Left lobe of liver (tissue), 2 donors: ENCODE results near the gene RAD54L2. TPM values are rescaled to one million over a fixed set of nuclear protein-coding genes. Genes with fewer than 3 reads are reported as not detected.
"Not testable (repeated sequence)": the region's sequence is repeated elsewhere in the genome, so short reads cannot be mapped to it uniquely, and the experiment has no call there.

Experiments used
- ATAC-seq: fragments of 200-7000 bp; cut with Tn5 transposase; one replicate; pipeline ENCODE4 v1.9.1; 2020; ENCODE audit warnings: mild to moderate bottlenecking, moderate library complexity
- DNase-seq: peaks from one replicate; pipeline ENCODE4 v3.0.0-alpha.2; 2020; ENCODE audit warnings: low spot score
- total RNA-seq: library from RNA; stranded (reverse); gene quantifications from one replicate; pipeline ENCODE4 v1.2.1, GENCODE V29; 2021
- donor health status: DM: no; HTN: no; CAD: no; lungs with moderate emphysema.
- donor health status: DM: no; HTN: yes; CAD: no.

RAD54L2 gene, protein sequence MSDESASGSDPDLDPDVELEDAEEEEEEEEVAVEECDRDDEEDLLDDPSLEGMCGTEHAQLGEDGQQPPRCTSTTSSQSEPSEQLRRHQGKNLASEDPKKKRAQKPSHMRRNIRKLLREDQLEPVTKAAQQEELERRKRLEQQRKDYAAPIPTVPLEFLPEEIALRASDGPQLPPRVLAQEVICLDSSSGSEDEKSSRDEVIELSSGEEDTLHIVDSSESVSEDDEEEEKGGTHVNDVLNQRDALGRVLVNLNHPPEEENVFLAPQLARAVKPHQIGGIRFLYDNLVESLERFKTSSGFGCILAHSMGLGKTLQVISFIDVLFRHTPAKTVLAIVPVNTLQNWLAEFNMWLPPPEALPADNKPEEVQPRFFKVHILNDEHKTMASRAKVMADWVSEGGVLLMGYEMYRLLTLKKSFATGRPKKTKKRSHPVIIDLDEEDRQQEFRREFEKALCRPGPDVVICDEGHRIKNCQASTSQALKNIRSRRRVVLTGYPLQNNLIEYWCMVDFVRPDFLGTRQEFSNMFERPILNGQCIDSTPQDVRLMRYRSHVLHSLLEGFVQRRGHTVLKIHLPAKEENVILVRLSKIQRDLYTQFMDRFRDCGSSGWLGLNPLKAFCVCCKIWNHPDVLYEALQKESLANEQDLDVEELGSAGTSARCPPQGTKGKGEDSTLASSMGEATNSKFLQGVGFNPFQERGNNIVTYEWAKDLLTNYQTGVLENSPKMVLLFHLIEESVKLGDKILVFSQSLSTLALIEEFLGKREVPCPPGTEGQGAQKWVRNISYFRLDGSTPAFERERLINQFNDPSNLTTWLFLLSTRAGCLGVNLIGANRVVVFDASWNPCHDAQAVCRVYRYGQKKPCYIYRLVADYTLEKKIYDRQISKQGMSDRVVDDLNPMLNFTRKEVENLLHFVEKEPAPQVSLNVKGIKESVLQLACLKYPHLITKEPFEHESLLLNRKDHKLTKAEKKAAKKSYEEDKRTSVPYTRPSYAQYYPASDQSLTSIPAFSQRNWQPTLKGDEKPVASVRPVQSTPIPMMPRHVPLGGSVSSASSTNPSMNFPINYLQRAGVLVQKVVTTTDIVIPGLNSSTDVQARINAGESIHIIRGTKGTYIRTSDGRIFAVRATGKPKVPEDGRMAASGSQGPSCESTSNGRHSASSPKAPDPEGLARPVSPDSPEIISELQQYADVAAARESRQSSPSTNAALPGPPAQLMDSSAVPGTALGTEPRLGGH (N-terminal part only)
- 22.7 TPM for total RNA-seq

DNA sequence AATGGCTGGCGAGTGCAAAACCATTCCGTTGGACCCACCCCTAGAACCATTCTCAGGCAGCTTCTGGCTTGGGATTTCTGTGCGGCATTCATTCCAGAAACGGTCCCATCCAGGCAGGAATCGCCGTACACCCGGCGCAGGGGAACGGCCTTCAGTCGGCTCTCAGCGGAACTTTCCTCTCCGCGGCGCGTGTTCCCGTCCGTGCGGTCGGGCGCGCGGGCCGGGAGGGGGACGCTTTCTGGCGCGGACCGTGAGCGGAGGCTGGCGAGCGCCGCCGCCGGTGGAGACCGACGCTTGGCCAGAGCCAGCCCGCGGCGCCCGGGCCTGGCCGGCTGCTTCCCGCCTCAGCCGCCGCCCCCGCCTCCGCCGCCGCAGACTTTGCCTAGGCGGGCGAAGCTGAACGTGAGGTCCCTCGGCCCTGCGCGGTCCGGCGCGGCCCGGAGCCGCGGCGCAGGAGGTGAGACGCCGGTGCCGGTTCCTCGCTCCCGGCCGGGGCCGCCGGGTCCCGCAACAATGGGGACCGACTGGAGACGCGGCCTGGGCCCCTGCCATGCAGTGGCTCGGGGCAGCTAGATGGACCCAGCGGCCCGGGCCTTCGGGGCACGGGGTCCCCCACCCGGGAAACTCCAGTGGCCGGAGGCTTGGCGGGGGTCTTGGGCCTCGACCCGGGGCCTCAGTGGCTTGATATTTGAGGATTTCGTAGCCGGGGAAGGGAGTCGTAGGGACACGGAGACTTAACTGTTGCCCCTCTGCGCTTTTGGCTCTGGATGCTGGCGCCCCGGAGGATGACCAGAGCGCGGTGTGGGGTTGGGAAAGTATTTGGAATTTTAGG lies at the start of gene RAD54L2:
Gene RAD54L2, plus strand, starts transcription at position 261 of the 832 bp plus-strand sequence. CDS start 51,702 bp downstream, outside the sequence.
- peak; percentile 86 for DNase-seq
- ATAC-seq, result peak; percentile 91

DNA sequence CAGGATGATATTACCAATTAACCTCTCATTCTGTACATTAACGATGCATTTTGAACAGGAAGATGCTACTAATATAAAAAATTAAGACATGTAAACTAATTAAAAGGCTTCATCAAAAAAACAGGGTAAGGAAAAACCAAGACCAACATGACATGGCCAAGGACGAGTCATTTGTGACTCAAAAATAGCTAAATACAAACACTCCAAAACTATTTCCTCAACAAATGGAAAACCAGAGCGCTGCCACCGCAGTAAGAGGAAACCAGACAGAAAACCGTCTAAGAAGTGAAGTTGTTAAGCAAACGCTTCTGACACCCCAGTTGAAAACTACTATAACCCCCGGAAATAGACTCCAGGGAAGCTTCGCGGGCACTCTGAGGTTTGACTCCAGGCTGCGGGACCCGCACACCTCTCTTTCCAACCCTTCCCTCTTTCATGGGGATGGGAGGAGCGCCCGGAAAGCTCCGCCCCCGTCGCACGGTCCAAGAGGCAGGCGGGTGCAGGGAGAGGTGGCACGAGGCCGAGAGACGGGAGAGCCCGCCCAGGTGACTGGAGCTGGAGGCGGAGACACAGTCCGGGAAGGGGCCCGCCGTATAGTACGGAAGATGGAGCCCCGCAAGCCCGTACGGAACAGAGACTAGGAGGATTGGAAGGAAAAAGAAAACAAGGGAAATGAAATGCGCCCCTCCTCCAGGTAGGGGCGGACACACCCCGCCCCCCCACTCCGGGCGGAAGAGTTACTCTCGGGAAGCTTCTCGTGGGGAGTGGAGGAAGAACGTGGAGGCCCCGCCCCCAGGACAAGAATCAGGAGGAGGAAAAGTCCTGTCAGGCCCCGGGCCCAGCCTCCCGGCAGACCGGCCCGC lies 39.4 kb upstream of the RAD54L2 start:
- ATAC-seq (peak; percentile 80), DNase-seq (peak; percentile 97)

DNA sequence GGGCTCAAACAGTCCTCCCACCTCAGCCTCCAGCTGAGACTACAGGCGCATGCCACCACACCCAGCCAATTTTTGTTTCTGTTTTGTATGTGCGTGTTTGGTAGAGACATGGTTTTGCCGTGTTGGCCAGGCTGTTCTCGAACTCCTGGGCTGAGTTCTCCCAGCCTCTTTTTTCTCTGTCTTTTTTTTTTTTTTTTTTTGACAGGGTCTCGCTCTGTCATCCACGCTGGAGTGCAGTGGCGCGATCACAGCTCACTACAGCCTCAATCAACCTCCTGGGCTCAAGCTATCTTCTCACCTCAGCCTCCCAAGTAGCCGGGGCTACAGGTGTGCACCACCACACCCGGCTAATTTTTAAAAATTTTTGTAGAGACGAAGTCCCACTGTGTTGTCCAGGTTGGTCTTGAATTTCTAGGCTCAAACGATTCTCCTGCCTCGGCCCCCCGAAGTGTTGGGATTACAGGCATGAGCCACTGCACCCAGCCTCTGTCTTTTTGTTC lies 37.8 kb upstream of the RAD54L2 start:
- DNase-seq, result no peak
- ATAC-seq, result no peak

DNA sequence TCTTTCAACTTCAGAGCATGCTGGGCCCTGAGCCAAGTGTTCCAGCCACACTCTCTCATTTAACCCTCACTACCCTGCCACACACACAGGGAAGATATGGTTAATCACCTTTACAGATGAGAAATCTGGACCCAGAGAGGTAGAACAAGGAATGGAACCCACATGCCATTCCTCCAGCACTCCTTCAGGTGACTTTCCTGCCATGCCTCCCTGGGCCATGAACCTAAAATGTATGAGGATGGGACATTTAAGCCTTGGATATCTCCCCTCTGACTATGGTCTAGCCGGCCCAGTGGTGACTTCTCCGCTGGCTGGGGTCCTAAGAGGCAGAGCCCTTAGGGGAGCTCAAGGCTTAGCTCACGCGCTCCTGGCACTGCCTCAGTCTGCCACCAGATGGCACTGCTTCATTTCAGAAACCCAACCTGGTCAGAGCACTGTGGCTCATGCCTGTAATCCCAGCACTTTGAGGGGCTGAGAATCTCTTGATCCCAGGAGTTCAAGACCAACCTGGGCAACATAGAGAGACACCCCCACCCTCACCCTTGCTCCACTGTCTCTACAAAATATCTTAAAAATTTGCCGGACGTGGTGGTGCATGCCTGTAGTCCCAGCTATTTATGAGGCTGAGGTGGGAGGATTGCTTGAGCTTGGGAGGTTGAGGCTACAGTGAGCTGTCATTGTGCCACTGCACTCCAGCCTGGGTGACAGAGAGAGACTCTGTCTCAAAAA lies 36.5 kb upstream of the RAD54L2 start:
- ATAC-seq, result peak; percentile 43
- peak; percentile 74 for DNase-seq

DNA sequence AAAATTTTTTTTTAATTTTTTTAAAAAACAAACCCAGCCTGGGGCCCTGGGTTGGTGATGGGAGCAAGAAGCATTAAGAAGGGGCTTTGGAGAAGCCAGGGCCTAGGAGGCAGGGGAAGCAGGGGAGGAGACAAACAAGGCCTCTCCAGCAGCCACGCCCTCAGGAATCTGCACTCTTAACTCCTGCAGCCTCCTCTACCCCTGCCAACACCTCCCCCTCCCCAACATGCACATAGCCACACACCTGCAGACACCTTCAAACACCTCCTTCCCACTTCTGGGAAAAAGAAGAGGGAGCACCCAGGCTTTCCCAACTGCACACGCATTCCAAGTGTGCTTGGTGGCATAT lies 36.0 kb upstream of the RAD54L2 start:
- no peak for DNase-seq

DNA sequence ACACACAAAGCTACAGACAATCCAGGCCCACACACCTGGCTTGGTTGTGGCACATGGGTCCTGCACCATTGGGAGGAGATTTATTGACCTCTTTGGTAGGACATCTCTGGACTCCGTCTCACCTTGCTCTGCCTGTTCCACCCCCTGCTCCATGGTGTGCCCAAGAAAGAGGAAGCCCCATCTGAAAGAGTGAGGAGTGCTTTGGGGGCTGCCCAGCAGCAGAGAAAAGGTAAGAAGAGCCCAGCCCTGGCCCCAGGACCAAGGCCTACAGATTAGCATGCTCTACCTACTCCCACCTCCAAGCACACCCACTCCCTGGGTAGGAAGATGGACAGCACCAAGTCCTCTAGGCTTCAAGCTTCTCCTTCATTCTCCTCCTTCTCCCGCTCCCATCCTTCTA lies 35.5 kb upstream of the RAD54L2 start:
- no peak for DNase-seq
- ATAC-seq, result no peak

More for the DNA sequence above, 36.0 kb upstream of the RAD54L2 start:
- ATAC-seq, result no peak

DNA sequence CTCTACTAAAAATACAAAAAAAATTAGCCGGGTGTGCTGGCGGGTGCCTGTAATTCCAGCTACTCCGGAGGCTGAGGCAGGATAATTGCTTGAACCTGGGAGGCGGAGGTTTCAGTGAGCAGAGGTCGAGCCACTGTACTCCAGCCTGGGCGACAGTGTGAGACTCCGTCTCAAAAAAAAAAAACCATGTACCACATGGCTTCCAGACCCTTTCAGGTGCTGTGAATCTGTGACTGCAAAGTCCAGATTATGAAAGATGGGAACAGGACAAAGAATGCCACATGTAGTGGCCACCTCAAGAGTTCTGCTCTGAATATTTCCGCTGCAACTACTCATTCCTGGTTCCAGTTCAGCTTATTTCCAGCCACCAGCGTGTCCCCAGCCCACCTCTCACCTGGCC lies 30.3 kb upstream of the RAD54L2 start:
- no peak for DNase-seq
- no peak for ATAC-seq

DNA sequence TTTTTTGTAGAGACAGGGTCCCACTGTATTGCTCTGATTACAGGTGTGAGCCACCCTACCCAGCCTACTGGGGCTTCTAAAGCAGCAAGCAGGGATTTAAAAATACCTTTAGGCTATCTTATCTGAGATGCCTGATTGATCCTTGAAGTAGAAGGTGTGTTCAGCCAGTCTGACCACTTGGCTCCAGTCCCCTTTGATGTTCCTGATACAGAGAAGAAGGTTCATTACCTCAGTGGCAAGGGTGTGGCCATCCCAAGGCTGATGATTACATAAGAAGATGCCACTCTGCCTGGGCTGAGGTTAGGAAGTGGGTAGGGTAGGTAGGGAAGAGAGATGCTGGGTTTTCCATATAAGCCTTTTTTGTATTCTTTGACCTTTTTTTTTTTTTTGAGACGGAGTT lies 27.5 kb upstream of the RAD54L2 start:
- ATAC-seq (no peak), DNase-seq (no peak)

DNA sequence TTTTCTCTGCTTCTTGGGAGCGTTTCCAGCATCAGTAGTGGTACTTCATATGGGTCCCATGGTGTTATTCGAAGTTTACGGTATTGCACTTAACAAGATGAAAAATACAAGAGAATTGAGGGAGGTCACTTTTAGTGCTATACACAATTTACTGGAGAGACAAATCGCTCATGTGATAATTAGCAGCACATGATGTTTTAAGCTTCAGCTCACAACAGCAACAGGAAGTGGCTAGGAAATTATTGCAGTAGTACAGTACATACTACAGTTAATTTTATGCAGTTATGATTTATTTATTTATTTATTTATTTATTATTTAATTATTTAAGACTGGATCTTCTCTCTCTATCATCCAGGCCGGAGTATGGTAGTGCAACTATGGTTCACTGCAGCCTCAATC lies 24.3 kb upstream of the RAD54L2 start:
- DNase-seq (no peak), ATAC-seq (no peak)

DNA sequence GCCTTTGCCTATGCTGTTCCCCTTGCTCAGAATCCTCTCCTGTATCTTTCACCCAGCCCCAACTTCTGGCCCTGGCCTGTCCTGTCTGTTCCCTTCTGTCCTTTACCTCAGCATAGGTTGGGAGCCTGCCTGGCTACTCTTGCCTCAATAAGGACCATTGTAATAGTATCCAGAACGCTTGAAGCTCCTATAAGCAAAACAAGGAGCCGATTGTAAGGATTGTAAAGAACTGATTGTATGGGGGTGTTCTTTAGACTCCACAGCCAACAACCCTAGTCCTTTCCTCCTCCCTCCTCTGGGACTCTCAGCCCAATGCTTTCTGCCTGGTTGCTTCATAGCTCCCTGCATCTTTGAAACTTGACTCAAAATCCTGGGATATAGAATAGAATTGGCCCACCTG lies 18.7 kb upstream of the RAD54L2 start:
- no peak for ATAC-seq
- no peak for DNase-seq

DNA sequence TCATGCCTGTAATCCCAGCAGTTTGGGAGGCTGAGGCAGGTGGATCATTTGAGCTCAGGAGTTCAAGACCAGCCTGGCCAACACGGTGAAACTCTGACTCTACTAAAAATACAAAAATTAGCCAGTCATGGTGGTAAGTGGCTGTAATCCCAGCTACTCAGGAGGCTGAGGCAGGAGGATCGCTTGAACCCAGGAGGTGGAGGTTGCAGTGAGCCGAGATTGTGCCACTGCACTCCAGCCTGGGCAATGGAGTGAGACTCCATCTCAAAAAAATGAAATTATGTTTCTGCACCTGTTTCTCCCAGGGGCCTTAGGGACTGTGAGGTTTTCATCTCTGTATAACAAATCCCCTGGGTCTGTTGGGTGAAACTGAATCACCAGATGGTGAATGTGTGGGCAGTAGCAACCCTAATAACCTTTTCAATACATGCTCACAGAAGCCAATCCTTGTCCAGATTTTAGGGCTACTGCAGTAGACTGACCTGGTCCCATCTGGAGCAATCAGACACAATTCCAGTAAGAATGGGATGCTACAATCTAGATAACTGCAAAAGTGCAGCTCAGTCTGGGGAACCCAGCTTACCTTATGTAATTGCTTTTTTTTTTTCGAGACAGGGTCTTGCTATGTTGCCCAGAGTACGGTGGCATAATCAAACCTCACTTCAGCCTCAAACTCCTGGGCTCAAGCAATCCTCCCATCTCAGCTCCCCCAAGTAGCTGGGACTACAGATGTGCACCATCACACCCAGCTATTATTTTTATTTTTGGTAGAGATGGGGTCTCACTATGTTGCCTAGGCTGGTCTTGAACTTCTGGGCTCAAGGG lies 17.4 kb upstream of the RAD54L2 start:
- not testable (repeated sequence) for ATAC-seq, DNase-seq

DNA sequence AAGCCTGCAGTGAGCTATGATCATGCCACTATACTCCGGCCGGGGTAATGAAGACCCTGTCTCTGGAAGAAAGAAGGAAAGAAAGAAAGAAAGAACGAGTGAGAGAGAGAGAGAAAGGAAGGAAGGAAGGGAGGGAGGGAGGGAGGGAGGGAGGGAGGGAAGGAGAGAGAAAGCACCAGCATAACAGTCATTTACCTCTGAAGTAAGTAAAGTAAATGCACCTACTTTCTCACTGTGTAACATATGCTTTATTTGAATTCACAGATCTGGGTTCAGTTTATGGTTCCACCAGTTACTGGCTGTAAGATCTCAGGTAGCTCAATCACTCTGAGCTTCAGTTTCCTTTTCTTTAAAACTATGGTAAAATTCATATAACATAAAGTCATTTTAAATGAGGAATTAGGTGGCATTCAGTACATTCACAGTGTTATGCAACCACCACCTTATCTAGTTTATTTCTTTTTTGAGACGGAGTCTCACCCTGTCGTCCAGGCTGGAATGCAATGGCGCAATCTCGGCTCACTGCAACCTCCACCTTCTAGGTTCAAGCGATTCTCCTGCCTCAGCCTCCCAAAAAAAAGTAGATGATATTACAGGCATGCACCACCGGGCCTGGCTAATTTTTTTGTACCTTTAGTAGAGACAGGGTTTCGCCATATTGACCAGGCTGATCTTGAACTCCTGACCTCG lies 16.1 kb upstream of the RAD54L2 start:
- ATAC-seq (no peak), DNase-seq (no peak)

DNA sequence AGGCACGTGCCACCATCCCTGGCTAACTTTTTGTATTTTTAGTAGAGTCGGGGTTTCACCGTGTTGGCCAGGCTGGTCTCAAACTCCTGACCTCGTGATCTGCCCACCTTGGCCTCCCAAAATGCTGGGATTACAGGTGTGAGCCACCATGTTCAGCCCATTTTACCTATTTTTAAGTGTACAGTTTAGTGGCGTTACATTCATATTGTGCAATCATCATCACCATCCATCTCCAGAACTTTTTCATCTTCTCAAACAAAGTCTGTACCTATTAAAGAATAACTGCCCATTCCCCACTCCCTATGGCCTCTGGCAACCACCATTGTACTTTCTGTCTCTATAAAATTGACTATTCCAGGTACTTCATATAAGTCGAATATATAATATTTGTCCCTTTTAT lies 13.6 kb upstream of the RAD54L2 start:
- not testable (repeated sequence) for ATAC-seq, DNase-seq

DNA sequence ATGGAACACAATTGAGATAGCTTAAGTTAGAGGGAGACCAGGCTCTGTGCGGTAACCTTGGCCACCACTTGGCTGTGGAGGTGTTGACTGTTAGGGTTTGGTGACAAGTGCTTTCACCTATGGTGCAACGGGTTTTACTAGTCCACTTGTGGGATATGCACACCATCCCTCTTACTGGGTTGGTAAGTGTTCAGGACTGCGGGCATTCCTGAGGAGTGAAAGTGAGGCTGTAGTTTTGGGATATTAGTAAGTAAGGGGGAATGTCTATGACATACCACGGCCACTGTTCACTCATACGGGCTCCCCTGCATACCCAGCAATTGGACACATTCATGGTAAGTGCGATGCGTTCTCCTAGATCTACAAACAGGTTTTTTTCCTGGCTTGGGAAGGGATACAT lies 8.0 kb upstream of the RAD54L2 start:
- ATAC-seq, result no peak
- DNase-seq, result no peak

DNA sequence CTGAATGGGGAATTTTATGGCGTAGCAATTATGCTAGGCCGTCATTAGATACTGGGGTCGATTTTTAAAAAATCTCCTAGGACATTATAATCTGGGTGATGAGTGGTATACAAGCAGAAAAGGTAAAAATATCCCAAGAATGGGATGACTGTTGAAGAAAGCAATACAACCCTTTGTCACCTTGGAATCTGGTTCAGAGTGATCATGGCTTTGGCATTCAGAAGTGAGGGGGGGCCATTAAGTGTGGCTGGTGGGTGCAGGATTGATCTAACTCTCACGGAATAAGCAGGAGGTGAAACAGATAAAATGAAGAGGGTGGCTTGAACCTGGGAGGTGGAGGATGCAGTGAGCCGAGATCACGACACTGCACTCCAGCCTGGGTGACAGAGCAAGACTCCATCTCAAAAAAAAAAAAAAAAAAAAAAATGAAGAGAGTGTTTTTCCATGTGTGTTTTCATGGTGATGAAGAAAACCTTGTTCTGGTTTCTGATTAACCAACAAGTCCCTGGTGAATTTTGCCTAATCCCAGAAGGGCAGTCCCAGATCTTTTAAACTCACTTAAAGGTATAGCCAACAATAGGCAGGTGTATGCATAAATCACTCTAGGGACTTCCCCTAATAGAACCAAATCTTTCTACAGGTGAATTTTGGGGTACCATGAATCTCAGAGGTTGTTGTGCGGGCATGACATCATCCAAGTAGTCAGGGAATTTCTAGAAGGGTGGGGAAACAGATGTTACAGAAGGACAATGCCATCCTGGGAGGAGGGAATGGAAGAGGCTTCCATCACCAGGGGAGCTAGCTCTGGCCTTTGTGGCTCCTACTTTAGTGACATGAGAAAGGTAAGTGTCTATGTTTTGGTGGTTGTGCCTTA lies 3.1 kb upstream of the RAD54L2 start:
- ATAC-seq (no peak), DNase-seq (no peak)

DNA sequence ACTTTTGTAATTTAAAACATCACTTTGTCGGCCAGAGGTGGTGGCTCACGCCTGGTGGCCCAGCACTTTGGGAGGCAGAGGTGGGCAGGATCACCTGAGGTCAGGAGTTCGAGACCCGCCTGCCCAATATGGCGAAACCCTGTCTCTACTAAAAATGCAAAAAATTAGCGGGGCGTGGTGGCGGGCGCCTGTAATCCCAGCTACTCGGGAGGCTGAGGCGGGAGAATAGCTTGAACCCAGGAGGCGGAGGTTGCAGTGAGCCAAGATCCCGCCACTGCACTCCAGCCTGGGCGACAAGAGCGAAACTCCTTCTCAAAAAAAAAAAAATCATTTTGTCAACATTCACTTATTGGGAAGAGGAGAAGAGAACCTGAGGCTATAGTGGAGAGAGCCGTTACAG lies 888 bp upstream of the RAD54L2 start:
- DNase-seq, ATAC-seq: not testable (repeated sequence)
